PC-9 (cell line): ENCODE results near the gene PPP2R5E. TPM values are rescaled to one million over a fixed set of nuclear protein-coding genes. Genes with fewer than 3 reads are reported as not detected.

Experiments
- BruUV-seq: library from RNA; stranded (reverse); fragments of 400-500 nt; replicated peaks from 2 replicates; lab custom pipeline; 2021; lab: Mats Ljungman, UMichigan
- CTCF ChIA-PET: fragments of 300-600 bp; sonication (Branson Sonifier 250); formaldehyde crosslinking; loops from one replicate; lab custom pipeline; 2022; ENCODE audit warnings: antibody characterized with exemption; lab: Charles Lee
- POLR2A ChIA-PET: fragments of 300-600 bp; sonication (Branson Sonifier 250); formaldehyde crosslinking; loops from one replicate; lab custom pipeline; 2022; ENCODE audit warnings: antibody characterized with exemption; ENCODE audit not compliant: unreplicated experiment; lab: Charles Lee
- DNase-seq, 2 experiments: peaks; one replicate each; pipeline versions ENCODE4 v3.0.0 to v3.0.0-alpha.2; 2015 to 2022; ENCODE audit warnings: mixed read lengths in 1 of 2
- H2AFZ ChIP-seq: fragments of 200-600 bp; sonication (generic); 2 replicates; pipeline ENCODE4 v1.8.1; 2017; ENCODE audit warnings: antibody characterized with exemption
- H3F3A ChIP-seq: fragments of 200-600 bp; sonication (generic); 2 replicates; pipeline ENCODE4 v1.8.1; 2017; ENCODE audit warnings: antibody characterized with exemption, mild to moderate bottlenecking, low read depth; ENCODE audit not compliant: insufficient read depth
- H3K27ac ChIP-seq: fragments of 200-600 bp; sonication (generic); 2 replicates; pipeline ENCODE4 v1.6.1; 2016; ENCODE audit warnings: mixed run types
- H3K27me3 ChIP-seq: fragments of 200-600 bp; sonication (generic); 2 replicates; pipeline ENCODE4 v1.6.1; 2016; ENCODE audit warnings: low read depth, mixed run types; ENCODE audit not compliant: insufficient read depth
- H3K36me3 ChIP-seq: fragments of 200-600 bp; sonication (generic); 2 replicates; pipeline ENCODE4 v1.6.1; 2016; ENCODE audit warnings: low read depth, mixed run types
- H3K4me1 ChIP-seq: fragments of 200-600 bp; sonication (generic); replicated peaks from 2 replicates; pipeline ENCODE4 v1.6.1; 2016; ENCODE audit warnings: mixed run types; ENCODE audit not compliant: insufficient read depth
- H3K4me2 ChIP-seq: fragments of 200-600 bp; sonication (generic); 2 replicates; pipeline ENCODE4 v1.6.1; 2017; ENCODE audit warnings: mixed run types
- H3K4me3 ChIP-seq: fragments of 200-600 bp; sonication (generic); 2 replicates; pipeline ENCODE4 v1.6.1; 2016; ENCODE audit warnings: mixed run types
- H3K79me2 ChIP-seq: fragments of 200-600 bp; sonication (generic); 2 replicates; pipeline ENCODE4 v1.6.1; 2017; ENCODE audit warnings: low read depth, mixed run types
- H3K9me2 ChIP-seq: fragments of 200-600 bp; sonication (generic); 2 replicates; pipeline ENCODE4 v1.8.1; 2017; ENCODE audit warnings: mild to moderate bottlenecking; ENCODE audit not compliant: insufficient read depth
- H3K9me3 ChIP-seq: fragments of 200-600 bp; sonication (generic); 2 replicates; pipeline ENCODE4 v1.8.1; 2016; ENCODE audit warnings: low read depth; ENCODE audit not compliant: insufficient read depth
- H4K20me1 ChIP-seq: fragments of 200-600 bp; sonication (generic); 2 replicates; pipeline ENCODE4 v1.8.1; 2017; ENCODE audit not compliant: insufficient read depth
- CTCF ChIP-seq: fragments of 200-600 bp; sonication (generic); conservative IDR thresholded peaks from 2 replicates; pipeline ENCODE4 v1.6.1; 2017; ENCODE audit warnings: mixed run types, antibody characterized with exemption, mild to moderate bottlenecking, moderate library complexity
- EZH2 ChIP-seq: fragments of 200-600 bp; sonication (generic); IDR thresholded peaks from 2 replicates; pipeline ENCODE4 v1.8.0; 2017; ENCODE audit warnings: antibody characterized with exemption, low read depth
- intact Hi-C: fragments of 100-400 bp; cut with micrococcal nuclease; formaldehyde crosslinking; loops from one replicate; pipeline ENCODE4 v1.10.0; 2022; ENCODE audit not compliant: unreplicated experiment
- total RNA-seq: library from RNA; stranded (reverse); gene quantifications from 2 replicates; pipeline ENCODE4 v1.2.3, GENCODE V29; 2021

The PPP2R5E gene
- total RNA-seq, 1 experiment from 2014 or later, result 66.4 TPM

- Histone ChIP-seq H3K36me3 (no peaks in the 10 kb centered on the region; the same call in 1 of the 2 replicates), H3K9me2 (peaks cover 4% of the 10 kb centered on the region; the same call in 1 of the 2 replicates), H4K20me1 (peaks cover 13% of the 10 kb centered on the region; the same call in 1 of the 2 replicates), H3K4me1 (peaks cover 11% of the 10 kb centered on the region; the same call in 1 of the 2 replicates), H3K27ac (no peak overlapping the region), H2AFZ (no peak overlapping the region), H3K79me2 (peaks cover 91% of the 10 kb centered on the region), H3K4me3 (no peak overlapping the region), H3F3A (peaks cover 12% of the 10 kb centered on the region), H3K27me3 (no peaks in the 10 kb centered on the region), H3K4me2 (no peak overlapping the region), H3K9me3 (no peaks in the 10 kb centered on the region; the same call in 1 of the 2 replicates)
- BruUV-seq, result no TSS peak
- intact Hi-C loops, result no loop called here
- ChIA-PET CTCF (no interaction called here), POLR2A (no interaction called here)
- DNase-seq, result no peak
- TF ChIP-seq EZH2, result no peak
Observed at GRCh38 chr14:63486738-63487137, 56.4 kb downstream of the PPP2R5E start.

- no peaks in the 10 kb centered on the region; the same call in 1 of the 2 replicates for H3K9me3 ChIP-seq
- no peak overlapping the region for H3K4me2 ChIP-seq
- H3K9me2 ChIP-seq, result no peaks in the 10 kb centered on the region
- peaks cover 6% of the 10 kb centered on the region; the same call in 1 of the 2 replicates for H4K20me1 ChIP-seq
- no peak overlapping the region for H3K4me3 ChIP-seq
- intact Hi-C loops, result no loop called here
- peaks cover 11% of the 10 kb centered on the region; the same call in 1 of the 2 replicates for H3K4me1 ChIP-seq
- TF ChIP-seq EZH2, result no peak
- no peak for TF ChIP-seq CTCF
- DNase-seq, result no peak
- no peaks in the 10 kb centered on the region for H3K27me3 ChIP-seq
- peaks cover 91% of the 10 kb centered on the region for H3K79me2 ChIP-seq
- peaks cover 12% of the 10 kb centered on the region for H3F3A ChIP-seq
- no peak overlapping the region for H2AFZ ChIP-seq
- ChIA-PET POLR2A (interaction anchor here (0.6 kb wide), 1 partner anchor 934 kb away, joined by 3 read pairs; no protein-coding TSS in a partner anchor), CTCF (no interaction called here)
- H3K27ac ChIP-seq, result no peak overlapping the region
- H3K36me3 ChIP-seq, result no peaks in the 10 kb centered on the region
- BruUV-seq, result no TSS peak
Observed at GRCh38 chr14:63483315-63483714, 59.9 kb downstream of the PPP2R5E start.

DNA sequence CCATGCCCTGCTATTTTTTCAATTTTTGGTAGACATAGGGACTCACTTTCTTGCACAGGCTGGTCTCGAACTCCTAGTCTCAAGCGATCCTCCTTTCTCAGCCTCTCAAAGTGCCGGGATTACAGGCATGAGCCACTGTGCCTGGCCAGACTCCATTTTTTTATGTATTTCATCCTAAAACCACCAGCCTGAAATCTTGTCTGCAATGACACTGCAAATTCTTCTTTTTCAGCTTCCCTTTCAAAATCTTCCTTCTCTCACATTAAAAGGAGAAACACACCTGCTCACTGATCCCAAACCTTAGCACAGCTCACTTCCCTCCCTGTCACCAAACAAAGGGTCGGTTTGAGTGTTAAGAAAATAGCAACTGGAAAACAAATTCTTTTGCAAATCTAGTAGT lies 62.6 kb downstream of the PPP2R5E start:
- BruUV-seq, result no TSS peak
- no peak overlapping the region for H3K4me3 ChIP-seq
- H3K27ac ChIP-seq, result no peak overlapping the region
- no peaks in the 10 kb centered on the region for H3K9me2 ChIP-seq
- no peak overlapping the region for H3K4me2 ChIP-seq
- H3K36me3 ChIP-seq, result no peaks in the 10 kb centered on the region
- intact Hi-C loops, result no loop called here
- TF ChIP-seq CTCF (no peak), EZH2 (no peak)
- ChIA-PET POLR2A (no interaction called here), CTCF (no interaction called here)
- H3K9me3 ChIP-seq, result no peaks in the 10 kb centered on the region; the same call in 1 of the 2 replicates
- peaks cover 8% of the 10 kb centered on the region for H3F3A ChIP-seq
- H3K4me1 ChIP-seq, result peaks cover 11% of the 10 kb centered on the region; the same call in 1 of the 2 replicates
- no peaks in the 10 kb centered on the region for H3K27me3 ChIP-seq
- H2AFZ ChIP-seq, result no peak overlapping the region
- H4K20me1 ChIP-seq, result peaks cover 6% of the 10 kb centered on the region; the same call in 1 of the 2 replicates
- H3K79me2 ChIP-seq, result peaks cover 80% of the 10 kb centered on the region
- DNase-seq, result no peak
